ENCODE results near the gene OR2K2.
A peak's percentile ranks its signal among the peaks of the same experiment; 100 is the strongest.
"Not testable (repeated sequence)": the region's sequence is repeated elsewhere in the genome, so short reads cannot be mapped to it uniquely, and the experiment has no call there.

The OR2K2 gene

GRCh38 chr9:111297066-111297824, 32.8 kb downstream of the OR2K2 start:
- peak; percentile 12 to 20 for DNase-seq

DNA sequence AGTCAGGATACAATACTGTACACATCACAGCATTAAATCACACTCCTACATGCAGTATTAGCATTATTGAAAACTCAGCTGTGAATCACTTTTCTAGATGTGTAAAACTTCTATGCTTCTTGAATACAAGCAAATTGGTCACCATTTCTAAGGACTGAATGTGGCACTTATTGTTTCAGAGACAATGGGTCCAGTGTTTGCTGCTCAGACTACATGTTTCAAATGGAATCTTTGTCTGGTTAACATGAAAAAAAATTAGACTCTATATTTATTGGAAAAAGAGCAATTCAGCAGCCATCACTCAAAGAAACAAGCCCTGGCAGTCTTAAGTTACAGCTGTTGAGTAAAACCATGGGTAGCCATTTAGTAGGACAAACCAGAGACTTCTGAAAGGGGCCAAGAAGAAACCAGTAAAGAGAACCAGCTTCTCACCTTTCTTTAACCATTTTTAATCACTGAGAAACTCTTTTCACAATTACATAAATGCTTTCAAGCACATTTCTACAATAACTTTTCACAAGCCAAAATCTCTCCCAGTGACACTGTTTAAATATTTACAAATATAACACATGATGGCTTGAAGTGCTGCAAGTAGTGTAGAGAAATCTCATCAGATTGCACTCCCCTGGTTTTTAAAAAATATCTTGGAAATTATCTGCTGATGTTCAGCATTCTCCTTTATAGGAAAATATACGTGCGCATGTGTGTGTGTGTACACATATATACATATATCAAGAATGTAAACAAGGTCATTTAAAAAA, 35.2 kb downstream of the OR2K2 start:
- DNase-seq = no peak

- DNase-seq = no peak
Measured at GRCh38 chr9:111287127-111287526, 42.9 kb downstream of the OR2K2 start.

GRCh38 chr9:111284703-111285102, 45.3 kb downstream of the OR2K2 start:
- peak in 1 of 2 donors; percentile 18 for DNase-seq

DNA sequence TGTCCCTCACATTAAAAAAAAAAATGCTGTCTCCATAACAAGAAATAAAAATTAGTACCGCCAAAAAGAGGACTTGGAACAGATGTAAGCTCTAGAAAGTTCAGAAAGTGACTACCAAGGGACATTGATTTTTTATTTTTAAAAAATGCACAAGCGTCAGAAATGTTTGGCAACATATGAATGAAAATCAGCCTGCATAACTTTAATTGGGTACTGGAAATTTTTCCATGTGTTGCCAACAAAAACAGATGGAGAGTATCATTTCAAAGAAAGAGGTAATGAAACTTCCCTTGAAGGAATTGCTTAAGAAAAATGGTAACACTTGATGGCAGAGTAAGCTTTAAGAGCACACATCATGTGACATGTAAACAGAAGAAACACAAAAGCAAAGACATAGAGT, 47.2 kb downstream of the OR2K2 start:
- DNase-seq = peak in 1 of 2 donors; percentile 67

DNA sequence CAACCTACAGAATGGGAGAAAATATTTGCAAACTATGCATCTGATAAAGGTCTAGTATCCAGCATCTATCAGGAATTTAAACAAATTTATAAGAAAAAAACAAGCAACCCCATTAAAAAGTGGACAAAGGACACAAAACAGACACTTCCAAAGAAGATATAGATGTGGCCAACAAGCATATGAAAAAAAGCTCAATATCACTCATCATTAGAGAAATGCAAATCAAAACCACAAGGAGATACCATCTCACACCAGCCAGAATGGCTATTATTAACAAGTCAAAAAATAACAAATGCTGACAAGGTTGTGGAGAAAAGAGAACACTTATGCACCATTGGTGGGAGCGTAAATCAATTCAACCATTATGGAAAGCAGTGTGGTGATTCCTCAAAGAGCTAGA, 49.2 kb downstream of the OR2K2 start:
- DNase-seq = not testable (repeated sequence)

Data from inflammatory macrophage (primary cell).